T-cell (primary cell): ENCODE results near the gene C9orf50. TPM values are rescaled to one million over a fixed set of nuclear protein-coding genes. Genes with fewer than 3 reads are reported as not detected.

ENCODE experiments used
- ATAC-seq, 4 experiments: fragments of 200-7000 bp in 3 of 4; fragments of 150-1000 bp in 1 of 4; cut with Tn5 transposase; replicated peaks in 1 of 4; 1 replicate in 3 of 4; 2 replicates in 1 of 4; pipeline ENCODE4 v1.10.0; 2021; ENCODE audit warnings: moderate library complexity in 3 of 4, mild to moderate bottlenecking in 2 of 4, moderate number of reproducible peaks in 1 of 4
- CTCF ChIA-PET, 2 donors: fragments of 300-600 bp; sonication (Branson Sonifier 250); formaldehyde crosslinking; loops; one replicate each; lab custom pipeline; 2022; ENCODE audit warnings: antibody characterized with exemption in 2 of 2; lab: Charles Lee
- POLR2A ChIA-PET, 2 donors: fragments of 300-600 bp; sonication (Branson Sonifier 250); formaldehyde crosslinking; loops; one replicate each; lab custom pipeline; 2022; ENCODE audit warnings: antibody characterized with exemption in 2 of 2; lab: Charles Lee
- DNase-seq, 35 experiments: peaks; one replicate each; pipeline versions ENCODE4 v3.0.0 to v3.0.0-alpha.2; 2013 to 2023
- H3K27ac ChIP-seq: one replicate; pipeline ENCODE4 v1.5.1; 2013; ENCODE audit warnings: low read length
- H3K27me3 ChIP-seq, 2 experiments: replicated peaks in 1 of 2; 1 replicate in 1 of 2; 2 replicates in 1 of 2; pipeline versions ENCODE4 v1.6.1 to v1.7.0; 2013; ENCODE audit warnings: low read length in 1 of 2, mixed read lengths in 1 of 2; ENCODE audit not compliant: control insufficient read depth in 2 of 2, insufficient read depth in 2 of 2; ENCODE audit errors: extremely low read depth in 1 of 2
- H3K36me3 ChIP-seq, 2 donors: 1 replicate in 1 of 2; 2 replicates in 1 of 2; pipeline versions ENCODE4 v1.6.1 to v1.7.0; 2013; ENCODE audit warnings: low read length in 1 of 2; ENCODE audit not compliant: control insufficient read depth in 2 of 2, insufficient read depth in 1 of 2; ENCODE audit errors: extremely low read depth in 1 of 2
- H3K4me1 ChIP-seq, 2 experiments: 1 replicate in 1 of 2; 2 replicates in 1 of 2; pipeline versions ENCODE4 v1.6.1 to v1.7.0; 2013; ENCODE audit warnings: low read length in 2 of 2, mixed read lengths in 1 of 2; ENCODE audit not compliant: insufficient read depth in 2 of 2, control insufficient read depth in 1 of 2; ENCODE audit errors: extremely low read depth in 1 of 2
- H3K4me3 ChIP-seq, 2 donors: 1 replicate in 1 of 2; 2 replicates in 1 of 2; pipeline versions ENCODE4 v1.5.1 to v1.7.0; 2013; ENCODE audit warnings: mild to moderate bottlenecking in 2 of 2, low read length in 1 of 2, moderate library complexity in 1 of 2; ENCODE audit not compliant: control insufficient read depth in 1 of 2; ENCODE audit errors: extremely low read depth in 1 of 2
- H3K9me3 ChIP-seq: 2 replicates; pipeline ENCODE4 v1.7.0; 2013
- H3K27ac Mint-ChIP-seq, 2 donors: one replicate each; pipeline ENCODE4 v1.8.0; 2020 to 2021; ENCODE audit warnings: mild to moderate bottlenecking in 2 of 2, mixed read lengths in 2 of 2
- H3K27me3 Mint-ChIP-seq, 2 donors: one replicate each; pipeline ENCODE4 v1.8.0; 2021 to 2022; ENCODE audit warnings: mixed read lengths in 2 of 2
- H3K36me3 Mint-ChIP-seq: one replicate; pipeline ENCODE4 v1.8.0; 2021; ENCODE audit warnings: mixed read lengths
- H3K4me1 Mint-ChIP-seq, 3 donors: one replicate each; pipeline ENCODE4 v1.8.0; 2020 to 2022; ENCODE audit warnings: mixed read lengths in 3 of 3, mild to moderate bottlenecking in 1 of 3
- H3K4me3 Mint-ChIP-seq, 3 donors: one replicate each; pipeline ENCODE4 v1.8.0; 2020 to 2022; ENCODE audit warnings: mild to moderate bottlenecking in 3 of 3, mixed read lengths in 3 of 3, moderate library complexity in 3 of 3
- H3K9me3 Mint-ChIP-seq, 3 donors: one replicate each; pipeline ENCODE4 v1.8.0; 2020 to 2022; ENCODE audit warnings: mixed read lengths in 3 of 3
- WGBS: methylation state at CpG from one replicate; pipeline ENCODE4 v1.1.5; 2013; ENCODE audit warnings: missing lambda C conversion rate; ENCODE audit not compliant: insufficient coverage; 5-methylcytosine and 5-hydroxymethylcytosine counted together
- total RNA-seq, 35 experiments: library from RNA in 6 of 35; stranded (reverse) in 6 of 35; fragments of 120-200 nt in 1 of 35; gene quantifications; one replicate each; pipeline versions ENCODE4 v1.2.1 to v1.2.4 and lab custom pipeline; 2013 to 2026

C9orf50 gene
- total RNA-seq, 5 donors from 2014 or later (not counting 1 experiment from before 2014, with no cell fraction given): not detected

- Histone ChIP-seq H3K9me3 (no peaks in the 10 kb centered on the region), H3K4me1 (no peaks in the 10 kb centered on the region), H3K4me3 (no peak overlapping the region), H3K36me3 (no peaks in the 10 kb centered on the region), H3K27ac (no peak overlapping the region), H3K27me3 (peaks cover 0 to 15% of the 10 kb centered on the region in 2 experiments)
- ChIA-PET CTCF (no interaction called here), POLR2A (no interaction called here)
- no peaks in the 10 kb centered on the region for H3K9me3 Mint-ChIP-seq
- H3K4me3 Mint-ChIP-seq: no peak overlapping the region
- H3K27ac Mint-ChIP-seq: no peak overlapping the region
- 75% methylated on average over 3 of the region's 10 CpGs for WGBS
- ATAC-seq (no peak), DNase-seq (no peak)
- H3K36me3 Mint-ChIP-seq: no peaks in the 10 kb centered on the region
- H3K4me1 Mint-ChIP-seq: no peaks in the 10 kb centered on the region
- peaks cover 0 to 4% of the 10 kb centered on the region in 2 donors for H3K27me3 Mint-ChIP-seq
These were observed 27.8 kb upstream of the C9orf50 start for GRCh38 chr9:129648764-129649115.

GRCh38 chr9:129648092-129648763 is 27.3 kb upstream of the C9orf50 start:
- DNase-seq: no peak
- H3K4me3 ChIP-seq: no peak overlapping the region
- peaks cover 0 to 4% of the 10 kb centered on the region in 2 donors for H3K27me3 Mint-ChIP-seq
- no peaks in the 10 kb centered on the region for H3K4me1 ChIP-seq
- CTCF ChIA-PET: interaction anchor here in 1 of 2 donors (0.6 kb wide), 1 partner anchor 138 kb away, joined by 12 read pairs; no protein-coding TSS in a partner anchor
- 89% methylated on average over 5 of the region's 16 CpGs for whole genome bisulfite sequencing
- H3K4me1 Mint-ChIP-seq: no peaks in the 10 kb centered on the region
- no peak overlapping the region for H3K27ac ChIP-seq
- no peaks in the 10 kb centered on the region for H3K36me3 ChIP-seq
- H3K4me3 Mint-ChIP-seq: no peak overlapping the region
- POLR2A ChIA-PET: no interaction called here
- ATAC-seq: no peak
- no peak overlapping the region for H3K27ac Mint-ChIP-seq
- H3K36me3 Mint-ChIP-seq: no peaks in the 10 kb centered on the region
- H3K9me3 ChIP-seq: no peaks in the 10 kb centered on the region
- H3K9me3 Mint-ChIP-seq: no peaks in the 10 kb centered on the region
- peaks cover 0 to 15% of the 10 kb centered on the region in 2 experiments for H3K27me3 ChIP-seq

GRCh38 chr9:129647635-129648034 is 26.7 kb upstream of the C9orf50 start:
- ATAC-seq (no peak), DNase-seq (no peak)
- H3K4me3 Mint-ChIP-seq: no peak overlapping the region
- H3K27me3 Mint-ChIP-seq: peaks cover 0 to 4% of the 10 kb centered on the region in 2 donors
- Histone ChIP-seq H3K4me3 (no peak overlapping the region), H3K4me1 (peaks cover 0 to 2% of the 10 kb centered on the region in 2 experiments), H3K27ac (no peak overlapping the region), H3K9me3 (no peaks in the 10 kb centered on the region), H3K36me3 (no peaks in the 10 kb centered on the region), H3K27me3 (peaks cover 0 to 15% of the 10 kb centered on the region in 2 experiments)
- no peak overlapping the region for H3K27ac Mint-ChIP-seq
- H3K9me3 Mint-ChIP-seq: no peaks in the 10 kb centered on the region
- 95% methylated on average over 9 of the region's 10 CpGs for WGBS
- POLR2A ChIA-PET: no interaction called here
- H3K4me1 Mint-ChIP-seq: no peaks in the 10 kb centered on the region
- H3K36me3 Mint-ChIP-seq: no peaks in the 10 kb centered on the region
- CTCF ChIA-PET: interaction anchor here in 1 of 2 donors (0.6 kb wide), 1 partner anchor 138 kb away, joined by 12 read pairs; no protein-coding TSS in a partner anchor

- CTCF ChIA-PET: no interaction called here
- DNase-seq: no peak
These were observed 25.8 kb upstream of the C9orf50 start for GRCh38 chr9:129646654-129647053.

GRCh38 chr9:129646252-129646651 is 25.4 kb upstream of the C9orf50 start:
- H3K36me3 Mint-ChIP-seq: no peaks in the 10 kb centered on the region
- H3K27me3 Mint-ChIP-seq: peaks cover 0 to 4% of the 10 kb centered on the region in 2 donors
- Histone ChIP-seq H3K27ac (no peak overlapping the region), H3K9me3 (no peaks in the 10 kb centered on the region), H3K4me1 (peaks cover 1 to 8% of the 10 kb centered on the region in 2 experiments), H3K4me3 (no peak overlapping the region), H3K36me3 (no peaks in the 10 kb centered on the region), H3K27me3 (peaks cover 0 to 15% of the 10 kb centered on the region in 2 experiments)
- ATAC-seq (no peak), DNase-seq (no peak)
- POLR2A ChIA-PET: no interaction called here
- H3K27ac Mint-ChIP-seq: no peak overlapping the region
- no peak overlapping the region for H3K4me3 Mint-ChIP-seq
- WGBS: 79% methylated on average over 8 of the region's 12 CpGs
- no peaks in the 10 kb centered on the region for H3K9me3 Mint-ChIP-seq
- H3K4me1 Mint-ChIP-seq: peaks cover 2 to 7% (median 3%) of the 10 kb centered on the region in 3 donors
- CTCF ChIA-PET: no interaction called here

More at GRCh38 chr9:129646654-129647053, 25.8 kb upstream of the C9orf50 start:
- H3K27me3 ChIP-seq: peaks cover 0 to 15% of the 10 kb centered on the region in 2 experiments
- Mint-ChIP-seq H3K36me3 (no peaks in the 10 kb centered on the region), H3K9me3 (no peaks in the 10 kb centered on the region), H3K27me3 (peaks cover 0 to 4% of the 10 kb centered on the region in 2 donors), H3K4me3 (no peak overlapping the region), H3K4me1 (peaks cover 0 to 3% (median 0%) of the 10 kb centered on the region in 3 donors), H3K27ac (no peak overlapping the region)
- POLR2A ChIA-PET: no interaction called here
- H3K9me3 ChIP-seq: no peaks in the 10 kb centered on the region
- H3K4me1 ChIP-seq: peaks cover 0 to 6% of the 10 kb centered on the region in 2 experiments
- WGBS: 100% methylated on average over 3 of the region's 7 CpGs
- no peak for ATAC-seq
- no peaks in the 10 kb centered on the region for H3K36me3 ChIP-seq
- H3K27ac ChIP-seq: no peak overlapping the region
- no peak overlapping the region for H3K4me3 ChIP-seq

GRCh38 chr9:129644902-129645301 is 24.0 kb upstream of the C9orf50 start:
- no peaks in the 10 kb centered on the region for H3K27me3 Mint-ChIP-seq
- no peak for ATAC-seq
- Histone ChIP-seq H3K27ac (no peak overlapping the region), H3K4me3 (no peak overlapping the region), H3K36me3 (no peaks in the 10 kb centered on the region), H3K4me1 (peaks cover 8 to 22% of the 10 kb centered on the region in 2 experiments), H3K27me3 (peaks cover 0 to 11% of the 10 kb centered on the region in 2 experiments), H3K9me3 (no peaks in the 10 kb centered on the region)
- H3K9me3 Mint-ChIP-seq: no peaks in the 10 kb centered on the region
- POLR2A ChIA-PET: no interaction called here
- CTCF ChIA-PET: no interaction called here
- no peak overlapping the region for H3K27ac Mint-ChIP-seq
- DNase-seq: no peak
- peaks cover 13 to 21% (median 14%) of the 10 kb centered on the region in 3 donors for H3K4me1 Mint-ChIP-seq
- 81% methylated on average over 15 of the region's 17 CpGs for WGBS
- H3K4me3 Mint-ChIP-seq: no peak overlapping the region
- no peaks in the 10 kb centered on the region for H3K36me3 Mint-ChIP-seq
